Superior temporal gyrus (tissue), 1 donor: ENCODE data around the gene ZBED5.
"Not testable (repeated sequence)": the region's sequence is repeated elsewhere in the genome, so short reads cannot be mapped to it uniquely, and the experiment has no call there.

ENCODE experiments used
- DNase-seq: peaks from one replicate; pipeline ENCODE4 v3.0.0-alpha.2; 2016; ENCODE audit errors: extremely low spot score

Gene ZBED5

DNA sequence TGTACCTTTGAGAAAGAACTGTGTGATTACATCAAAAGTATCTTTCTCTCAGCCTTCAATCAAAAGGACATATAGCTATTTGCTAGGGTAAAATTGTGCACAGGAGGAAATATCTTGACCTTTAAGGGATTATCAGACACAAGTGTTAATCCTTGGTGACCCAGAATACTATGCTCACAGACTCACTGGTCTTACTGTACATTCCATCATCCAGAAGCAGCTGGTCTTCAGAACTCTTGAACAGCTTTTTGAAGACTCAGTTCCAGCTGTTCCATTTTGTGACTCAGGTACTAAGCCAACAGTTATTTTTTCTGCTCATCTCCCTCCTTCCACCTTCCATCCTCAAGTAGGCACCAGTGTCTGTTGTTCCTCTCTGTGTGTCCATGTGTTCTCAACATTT lies 19.8 kb downstream of the ZBED5 start:
- no peak for DNase-seq

DNA sequence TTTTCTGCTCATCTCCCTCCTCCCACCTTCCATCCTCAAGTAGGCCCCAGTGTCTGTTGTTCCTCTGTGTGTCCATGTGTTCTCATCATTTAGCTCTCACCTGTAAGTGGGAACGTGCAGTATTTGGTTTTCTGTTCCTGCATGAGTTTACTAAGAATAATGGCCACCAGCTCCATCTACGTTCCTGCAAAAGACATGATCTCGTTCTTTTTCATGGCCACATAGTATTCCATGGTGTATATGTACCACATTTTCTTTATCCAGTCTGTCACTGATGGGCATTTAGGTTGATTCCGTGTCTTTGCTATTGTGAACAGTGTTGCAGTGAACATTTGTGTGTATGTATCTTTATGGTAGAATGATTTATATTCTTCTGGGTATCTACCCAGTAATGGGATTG lies 21.0 kb downstream of the ZBED5 start:
- not testable (repeated sequence) for DNase-seq

DNA sequence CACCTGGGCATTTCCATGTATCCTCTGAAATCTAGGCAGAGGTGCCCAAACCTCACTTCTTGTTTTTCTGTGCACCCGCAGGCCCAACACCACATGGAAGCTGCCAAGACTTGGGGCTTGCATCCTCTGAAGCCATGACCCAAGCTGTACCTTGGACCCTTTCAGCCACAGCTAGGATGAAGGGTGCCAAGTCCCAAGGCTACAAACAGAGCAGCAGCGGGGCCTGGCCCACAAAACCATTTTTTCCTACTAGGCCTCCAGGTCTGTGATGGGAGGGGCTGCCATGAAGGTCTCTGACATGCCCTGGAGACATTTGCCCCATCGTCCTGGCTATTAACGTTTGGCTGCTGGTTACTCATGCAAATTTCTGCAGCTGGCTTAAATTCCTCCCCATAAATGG lies 28.7 kb downstream of the ZBED5 start:
- no peak for DNase-seq

DNA sequence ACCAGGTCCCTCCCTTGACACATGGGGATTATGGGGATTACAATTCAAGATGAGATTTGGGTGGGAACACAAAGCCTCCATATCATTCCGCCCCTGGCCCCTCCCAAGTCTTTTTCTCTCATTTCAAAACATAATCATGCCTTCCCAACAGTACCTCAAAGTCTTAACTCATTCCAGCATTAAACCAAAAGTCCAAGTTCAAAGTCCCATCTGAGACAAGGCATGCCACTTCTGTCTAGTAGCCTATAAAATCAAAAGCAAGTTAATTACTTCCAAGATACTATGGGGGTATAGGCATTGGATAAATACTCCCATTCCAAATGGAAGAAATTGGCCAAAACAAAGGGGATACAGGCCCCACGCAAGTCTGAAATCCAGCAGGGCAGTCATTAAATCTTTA lies 29.5 kb downstream of the ZBED5 start:
- no peak for DNase-seq

DNA sequence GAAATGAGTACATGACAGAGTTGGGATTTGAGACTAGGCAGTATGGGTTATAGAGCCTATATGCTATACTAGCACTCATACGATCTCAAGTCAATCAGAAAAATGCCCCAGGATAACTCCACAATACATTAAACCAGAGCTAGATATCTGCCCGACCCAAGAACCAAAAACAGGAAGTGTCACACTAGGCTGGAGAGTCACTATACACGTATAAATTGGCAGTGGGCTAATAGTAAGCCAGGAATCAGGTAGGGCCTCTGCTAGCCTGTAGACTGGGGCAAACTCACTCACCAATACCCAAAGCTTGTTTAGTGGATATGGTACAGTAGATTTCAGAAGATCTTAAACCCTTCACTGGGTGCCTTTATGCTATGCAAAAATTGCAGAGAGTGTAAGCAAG lies 33.0 kb downstream of the ZBED5 start:
- no peak for DNase-seq

DNA sequence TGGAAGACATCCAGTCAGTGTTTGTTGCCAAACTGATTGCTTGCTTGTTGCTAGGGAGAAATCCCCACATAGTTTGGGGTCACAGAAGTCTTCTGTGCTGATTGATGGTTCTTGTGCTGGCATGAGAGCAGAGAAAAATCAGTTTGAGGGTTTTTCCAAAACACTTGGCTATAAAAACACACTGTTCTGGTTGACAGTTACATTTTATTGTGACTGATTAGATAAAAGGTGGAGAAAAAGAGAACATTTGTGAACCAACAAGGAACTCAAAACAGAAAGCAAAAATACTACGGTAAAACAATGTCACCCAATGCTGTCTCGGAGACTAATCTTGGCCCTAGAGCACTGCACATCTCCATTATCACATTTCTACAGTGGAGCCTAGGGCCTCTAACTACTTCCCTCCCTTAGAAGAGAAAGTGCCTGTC lies 34.7 kb downstream of the ZBED5 start:
- DNase-seq = no peak

DNA sequence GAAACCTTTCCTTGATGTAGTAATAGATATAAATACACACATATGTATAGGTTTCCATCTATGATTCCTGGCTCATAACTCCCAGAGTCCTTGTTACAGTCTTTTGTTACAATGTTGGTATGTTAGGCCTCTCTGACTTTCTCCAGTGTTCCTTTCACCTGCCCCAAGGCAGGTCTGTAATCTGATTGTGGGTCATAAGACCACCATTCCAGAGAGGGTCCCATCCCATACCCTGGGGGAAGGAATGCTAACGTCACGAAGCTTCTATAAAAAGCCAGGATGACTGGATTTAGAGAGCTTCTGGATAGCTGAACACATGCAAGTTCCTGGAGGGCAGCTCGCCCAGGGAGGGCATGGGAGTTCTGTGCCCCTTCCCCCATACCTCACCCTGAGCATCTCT lies 35.4 kb downstream of the ZBED5 start:
- not testable (repeated sequence) for DNase-seq

DNA sequence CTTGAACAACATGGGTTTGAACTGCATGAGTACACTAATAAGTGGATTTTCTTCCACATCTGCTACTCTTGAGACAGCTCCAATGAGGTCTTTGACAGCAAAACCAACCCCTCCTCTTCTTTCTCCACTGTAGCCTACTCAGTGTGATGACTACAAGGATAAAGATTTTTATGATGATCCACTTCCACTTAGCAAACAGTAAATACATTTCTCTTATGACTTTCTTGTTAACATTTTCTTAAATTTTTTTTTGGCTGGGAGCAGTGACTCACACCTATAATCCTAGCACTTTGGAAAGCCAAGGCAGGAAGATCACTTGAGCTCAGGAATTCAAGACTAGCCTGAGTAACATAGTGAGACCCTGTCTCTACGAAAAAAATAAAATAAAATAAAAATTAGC lies 39.3 kb downstream of the ZBED5 start:
- no peak for DNase-seq

DNA sequence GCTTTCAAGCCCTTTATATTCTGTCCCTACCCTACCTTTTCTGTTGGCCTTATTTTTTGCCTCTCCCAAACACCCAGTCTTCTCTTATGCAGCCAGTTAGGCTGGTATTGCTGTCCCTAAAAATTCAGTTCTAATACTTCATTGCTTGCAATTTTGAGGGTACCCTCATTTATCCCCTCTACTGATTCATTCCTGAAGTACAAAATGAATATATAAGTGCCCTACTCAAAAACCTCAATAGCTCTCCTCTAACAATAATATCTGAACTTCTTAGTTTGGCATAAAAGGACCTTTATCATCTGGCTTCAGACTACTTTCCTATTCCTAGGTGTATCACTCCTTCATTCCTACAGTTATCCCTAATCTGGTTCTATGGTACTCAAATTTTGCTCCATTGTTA lies 43.9 kb downstream of the ZBED5 start:
- no peak for DNase-seq

DNA sequence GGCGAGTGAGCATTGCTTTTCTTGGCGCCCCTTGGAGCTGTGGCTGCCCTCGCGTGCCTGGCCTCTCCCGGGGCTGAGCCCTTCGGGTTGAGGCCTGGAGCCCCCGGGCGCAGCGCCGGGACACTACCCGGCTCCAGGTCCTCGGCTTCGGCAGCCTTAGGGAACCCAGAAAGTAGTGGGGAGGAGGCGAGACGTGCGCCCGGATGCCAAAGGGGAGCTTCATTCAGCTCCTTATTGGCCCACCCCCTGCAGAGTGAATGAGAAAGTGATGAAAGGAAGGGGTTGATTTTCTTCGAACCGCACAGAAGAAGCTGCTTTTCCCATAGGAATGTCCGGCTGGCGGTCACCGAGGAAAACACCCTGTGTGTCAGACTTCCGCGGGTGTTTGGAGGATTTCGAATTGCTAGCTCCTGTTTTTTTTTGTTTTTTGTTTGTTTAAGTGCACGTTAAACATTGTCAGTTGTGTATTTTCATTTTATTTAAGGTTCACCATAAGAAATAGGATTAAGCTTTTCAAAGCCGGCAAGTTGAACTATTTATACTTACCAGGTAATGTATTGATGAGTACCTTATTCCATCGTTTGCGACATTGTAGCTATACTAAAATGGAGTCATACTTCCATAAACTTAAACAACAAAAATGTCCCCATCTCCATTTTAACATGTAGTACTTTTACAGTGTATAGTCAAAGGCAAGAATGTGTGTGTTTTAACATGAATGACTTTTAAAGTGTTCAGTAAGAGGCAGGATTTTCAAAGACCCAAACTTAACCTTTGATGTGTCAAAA lies 48.3 kb downstream of the ZBED5 start:
- peak; percentile 62 for DNase-seq

DNA sequence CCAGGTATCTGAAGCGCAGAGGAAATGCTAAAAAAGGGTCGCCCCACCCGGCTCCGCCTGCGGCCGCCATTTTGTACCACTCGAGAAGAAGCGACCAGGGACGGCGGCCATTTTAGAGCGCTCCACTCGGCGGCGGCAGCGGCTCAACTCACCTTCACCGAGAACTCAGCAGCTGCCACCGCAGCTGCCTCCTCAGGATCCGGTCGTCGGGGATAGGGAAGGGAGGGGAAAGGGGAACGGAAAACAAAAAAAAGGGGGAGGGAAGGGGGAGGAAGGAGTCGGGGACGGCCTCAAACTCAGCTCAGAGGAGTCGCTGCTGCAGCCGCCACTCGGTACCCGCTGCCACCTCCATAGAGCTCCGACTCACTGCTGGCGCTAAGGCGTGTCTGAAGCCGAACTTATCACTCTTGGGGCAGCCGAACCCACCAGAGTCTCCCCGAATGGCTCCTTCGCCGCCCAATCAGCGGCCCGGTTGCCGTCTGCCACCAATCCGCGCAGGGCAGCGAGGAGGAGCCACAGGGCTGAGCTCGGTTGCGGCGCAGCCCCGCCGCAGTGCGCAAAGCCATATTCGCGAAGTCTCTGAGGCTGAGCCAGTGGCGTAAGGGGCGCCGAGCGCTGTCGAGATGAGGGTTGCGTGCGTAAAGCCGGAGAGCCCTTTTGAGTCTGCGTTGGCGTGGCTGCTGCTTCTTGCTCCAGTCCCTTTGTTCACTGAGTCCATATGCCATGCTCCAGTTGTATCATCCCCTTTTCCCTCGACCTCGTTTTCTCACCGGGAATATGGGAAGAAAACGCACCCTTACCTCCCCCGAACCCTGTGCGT lies 49.1 kb downstream of the ZBED5 start, which contains the start of gene EIF4G2:
EIF4G2 (minus strand) TSS at position 374 of the 820 bp plus-strand sequence.
- peak; percentile 99 for DNase-seq

DNA sequence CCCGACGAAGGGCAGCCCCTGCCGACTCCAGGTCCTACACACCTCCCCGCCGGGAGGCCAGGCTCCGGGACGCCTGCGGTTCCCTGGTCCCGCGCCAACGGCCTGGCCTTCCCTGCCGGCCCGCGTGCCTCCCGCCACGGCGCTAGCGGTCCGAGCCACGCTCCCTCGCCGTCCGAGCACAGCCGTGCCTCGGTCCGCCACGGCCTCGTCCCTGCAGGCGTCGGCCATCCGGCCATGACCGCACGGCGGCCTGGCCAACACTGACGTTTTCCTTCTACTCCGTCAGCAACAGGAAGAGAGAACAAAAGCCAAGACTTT lies 49.7 kb downstream of the ZBED5 start:
- no peak for DNase-seq

DNA sequence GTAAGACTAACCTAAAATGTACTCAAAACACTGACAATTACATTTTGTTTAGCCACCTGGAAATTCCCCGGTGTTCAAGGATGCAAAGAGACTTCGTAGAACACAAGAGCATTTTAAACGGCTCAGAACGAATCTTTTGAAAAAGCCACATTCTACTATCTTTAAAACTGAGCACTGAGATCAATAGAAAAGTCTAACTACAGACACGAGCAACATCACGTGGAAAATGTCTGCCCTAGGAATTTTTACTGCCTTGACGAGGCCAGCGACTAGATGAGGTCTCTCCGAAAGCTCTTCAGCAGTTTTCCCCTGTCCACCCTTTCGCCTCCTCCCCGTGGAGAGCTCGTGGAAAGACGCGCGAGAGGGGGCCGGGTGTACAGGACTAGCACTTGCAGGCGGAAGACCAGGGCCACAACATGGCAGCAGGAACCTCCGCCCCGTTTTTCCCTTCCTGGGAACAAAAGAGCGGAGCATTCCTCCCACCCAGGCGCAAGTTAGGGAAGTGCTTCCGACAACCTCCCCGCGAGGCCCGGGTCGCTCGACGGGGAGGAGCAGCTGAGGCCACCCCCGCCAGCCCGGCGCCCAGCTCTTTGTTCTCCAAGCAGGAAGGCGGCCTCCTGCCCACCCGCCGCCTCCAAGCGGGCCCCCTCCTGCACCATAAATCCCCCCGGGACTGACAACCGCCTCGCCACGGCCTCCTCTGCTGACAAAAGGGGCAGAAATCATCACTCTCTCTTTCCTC lies 50.2 kb downstream of the ZBED5 start:
- peak; percentile 38 for DNase-seq

DNA sequence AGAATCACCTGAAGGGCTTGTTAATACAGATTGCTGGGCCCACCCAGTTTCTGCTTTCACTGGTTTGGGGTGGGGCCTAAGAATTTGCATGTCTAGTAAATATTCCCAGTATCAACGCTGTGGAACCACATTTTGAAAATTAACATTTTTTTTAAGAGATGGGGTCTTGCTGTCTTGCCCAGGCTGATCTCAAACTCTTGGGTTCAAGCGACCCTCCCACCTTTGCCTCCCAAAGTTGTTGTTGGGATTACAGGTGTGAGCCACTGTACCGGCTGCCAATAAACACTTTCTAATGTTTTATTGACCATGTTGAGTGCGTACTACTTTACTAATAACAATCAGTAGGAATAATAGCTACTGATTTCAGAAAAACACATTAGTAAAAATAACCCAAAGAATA lies 51.6 kb downstream of the ZBED5 start:
- DNase-seq = no peak

DNA sequence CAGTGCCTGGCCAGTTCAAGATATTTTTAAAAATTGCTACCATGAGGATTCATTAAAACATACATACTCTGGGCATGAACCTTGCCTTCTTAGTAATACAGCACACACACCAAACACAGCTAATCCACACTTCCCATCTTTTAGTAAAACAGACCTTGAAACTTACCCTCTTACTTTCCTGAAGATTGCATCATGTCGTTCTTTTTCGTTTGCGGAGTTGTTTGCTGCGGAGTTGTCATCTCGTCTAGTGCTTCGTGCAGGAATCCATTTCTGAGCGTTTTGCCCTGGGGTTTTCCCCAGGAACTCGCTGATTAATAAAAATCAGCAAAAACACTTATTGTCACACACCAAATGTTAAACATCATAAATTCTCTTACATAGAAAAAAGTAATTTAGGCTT lies 52.1 kb downstream of the ZBED5 start:
- DNase-seq = no peak

DNA sequence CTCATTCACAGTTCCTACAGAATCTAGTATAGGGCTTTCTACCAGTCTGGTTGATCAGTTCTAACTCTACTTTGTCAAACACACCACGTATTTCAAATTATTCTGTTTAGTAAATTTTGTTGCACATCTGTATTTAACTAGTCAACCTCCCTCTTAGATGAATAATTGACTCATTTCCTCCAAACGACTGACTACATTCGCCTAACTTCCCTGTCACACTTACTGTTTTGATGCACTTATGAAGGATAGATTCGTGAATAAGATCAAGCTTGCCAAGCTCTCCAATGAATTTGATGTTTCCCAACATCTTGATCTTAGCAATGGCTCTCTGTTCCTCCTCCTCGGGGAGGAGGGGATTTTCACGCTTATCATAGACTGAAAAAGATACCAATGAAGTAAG lies 54.2 kb downstream of the ZBED5 start:
- DNase-seq = no peak
